ENCODE results near the gene FMNL3.
"Not testable (repeated sequence)": the region's sequence is repeated elsewhere in the genome, so short reads cannot be mapped to it uniquely, and the experiment has no call there.

The FMNL3 gene

GRCh38 chr12:49632401-49632800 is 74.8 kb downstream of the FMNL3 start:
- no peak for DNase-seq (ENCODE audit: low spot score)

GRCh38 chr12:49631336-49631907 is 75.8 kb downstream of the FMNL3 start:
- DNase-seq (ENCODE audit: low spot score) = no peak

GRCh38 chr12:49627752-49628360 is 79.3 kb downstream of the FMNL3 start:
- DNase-seq (ENCODE audit: low spot score) = no peak

GRCh38 chr12:49626836-49627235 is 80.4 kb downstream of the FMNL3 start:
- DNase-seq (ENCODE audit: low spot score) = no peak

- DNase-seq (ENCODE audit: low spot score) = no peak
Measured at GRCh38 chr12:49626169-49626835, 80.9 kb downstream of the FMNL3 start.

GRCh38 chr12:49624921-49625577 is 82.2 kb downstream of the FMNL3 start:
- DNase-seq (ENCODE audit: low spot score) = no peak

- peak; percentile 99 for DNase-seq (ENCODE audit: low spot score)
Measured at GRCh38 chr12:49623142-49623904, 83.9 kb downstream of the FMNL3 start, which contains the start of gene PRPF40B. TSS of gene PRPF40B (plus strand) at chr12:49623561. CDS start at chr12:49623591, 30 bp downstream.

- DNase-seq (ENCODE audit: low spot score) = no peak
Measured at GRCh38 chr12:49622501-49623141, 84.6 kb downstream of the FMNL3 start.

- no peak for DNase-seq (ENCODE audit: low spot score)
Measured at GRCh38 chr12:49621651-49622500, 85.3 kb downstream of the FMNL3 start.

GRCh38 chr12:49619286-49619685 is 87.9 kb downstream of the FMNL3 start:
- no peak for DNase-seq (ENCODE audit: low spot score)

- no peak for DNase-seq (ENCODE audit: low spot score)
Measured at GRCh38 chr12:49618576-49618975, 88.6 kb downstream of the FMNL3 start.

- no peak for DNase-seq (ENCODE audit: low spot score)
Measured at GRCh38 chr12:49616533-49617219, 90.5 kb downstream of the FMNL3 start.

- no peak for DNase-seq (ENCODE audit: low spot score)
Measured at GRCh38 chr12:49615725-49616124, 91.5 kb downstream of the FMNL3 start.

- no peak for DNase-seq (ENCODE audit: low spot score)
Measured at GRCh38 chr12:49612210-49612609, 95.0 kb downstream of the FMNL3 start.

- not testable (repeated sequence) for DNase-seq (ENCODE audit: low spot score)
Measured at GRCh38 chr12:49610785-49611184, 96.4 kb downstream of the FMNL3 start.

- no peak for DNase-seq (ENCODE audit: low spot score)
Measured at GRCh38 chr12:49609875-49610154, 97.4 kb downstream of the FMNL3 start.

GRCh38 chr12:49609059-49609874 is 97.9 kb downstream of the FMNL3 start:
- no peak for DNase-seq (ENCODE audit: low spot score)

- not testable (repeated sequence) for DNase-seq (ENCODE audit: low spot score)
Measured at GRCh38 chr12:49605539-49605938, 101.7 kb downstream of the FMNL3 start, which contains the start of gene FAM186B. TSS of gene FAM186B (minus strand) at chr12:49605639. CDS start at chr12:49605477, 162 bp downstream.

- no peak for DNase-seq (ENCODE audit: low spot score)
Measured at GRCh38 chr12:49604856-49605255, 102.3 kb downstream of the FMNL3 start.
